DOHH2 (cell line): Measurements from ENCODE around the gene ZNF48.

Source experiments
- EZH2phosphoT487 ChIP-seq: fragments of 200-600 bp; sonication (generic); IDR thresholded peaks from 2 replicates; pipeline ENCODE4 v1.6.1; 2017; ENCODE audit warnings: borderline replicate concordance, mild to moderate bottlenecking, antibody characterized with exemption, low read length, moderate library complexity, mixed read lengths
- TF ChIP-seq, protein P1 (sequence below): fragments of 200-600 bp; sonication (generic); IDR thresholded peaks from one replicate; pipeline ENCODE4 v1.5.1; 2014; ENCODE audit warnings: antibody characterized with exemption, mild to moderate bottlenecking, low read depth, low read length; ENCODE audit not compliant: poor library complexity, severe bottlenecking

GRCh38 chr16:30417529-30418349, 22.5 kb downstream of the ZNF48 start:
- TF ChIP-seq, protein P1, sequence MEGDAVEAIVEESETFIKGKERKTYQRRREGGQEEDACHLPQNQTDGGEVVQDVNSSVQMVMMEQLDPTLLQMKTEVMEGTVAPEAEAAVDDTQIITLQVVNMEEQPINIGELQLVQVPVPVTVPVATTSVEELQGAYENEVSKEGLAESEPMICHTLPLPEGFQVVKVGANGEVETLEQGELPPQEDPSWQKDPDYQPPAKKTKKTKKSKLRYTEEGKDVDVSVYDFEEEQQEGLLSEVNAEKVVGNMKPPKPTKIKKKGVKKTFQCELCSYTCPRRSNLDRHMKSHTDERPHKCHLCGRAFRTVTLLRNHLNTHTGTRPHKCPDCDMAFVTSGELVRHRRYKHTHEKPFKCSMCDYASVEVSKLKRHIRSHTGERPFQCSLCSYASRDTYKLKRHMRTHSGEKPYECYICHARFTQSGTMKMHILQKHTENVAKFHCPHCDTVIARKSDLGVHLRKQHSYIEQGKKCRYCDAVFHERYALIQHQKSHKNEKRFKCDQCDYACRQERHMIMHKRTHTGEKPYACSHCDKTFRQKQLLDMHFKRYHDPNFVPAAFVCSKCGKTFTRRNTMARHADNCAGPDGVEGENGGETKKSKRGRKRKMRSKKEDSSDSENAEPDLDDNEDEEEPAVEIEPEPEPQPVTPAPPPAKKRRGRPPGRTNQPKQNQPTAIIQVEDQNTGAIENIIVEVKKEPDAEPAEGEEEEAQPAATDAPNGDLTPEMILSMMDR = no peak
- TF ChIP-seq EZH2phosphoT487 = no peak
